H9 (cell line): ENCODE measurements around the gene MUS81. TPM values are rescaled to one million over a fixed set of nuclear protein-coding genes. Genes with fewer than 3 reads are reported as not detected.

ENCODE experiments used
- DNase-seq: peaks from one replicate; pipeline ENCODE4 v3.0.0-alpha.2; 2017
- H2AFZ ChIP-seq: one replicate; pipeline ENCODE4 v1.6.1; 2013; ENCODE audit warnings: mild to moderate bottlenecking, low read length, control low read depth, moderate library complexity
- H2AK5ac ChIP-seq: 2 replicates; pipeline ENCODE4 v1.6.1; 2013; ENCODE audit warnings: low read length, control low read depth, mixed read lengths; ENCODE audit not compliant: insufficient read length
- H2BK120ac ChIP-seq: one replicate; pipeline ENCODE4 v1.6.1; 2013; ENCODE audit warnings: low read depth, mild to moderate bottlenecking, low read length, control low read depth, inconsistent platforms; ENCODE audit not compliant: poor library complexity, severe bottlenecking
- H2BK12ac ChIP-seq: 2 replicates; pipeline ENCODE4 v1.6.1; 2013; ENCODE audit warnings: low read length, control low read depth, mixed read lengths, low read depth; ENCODE audit not compliant: insufficient read length
- H2BK15ac ChIP-seq: 2 replicates; pipeline ENCODE4 v1.6.1; 2013; ENCODE audit warnings: low read depth, low read length, control low read depth
- H2BK20ac ChIP-seq: one replicate; pipeline ENCODE4 v1.6.1; 2013; ENCODE audit warnings: low read depth, mild to moderate bottlenecking, low read length, control low read depth, inconsistent platforms; ENCODE audit not compliant: poor library complexity, severe bottlenecking
- H2BK5ac ChIP-seq: 2 replicates; pipeline ENCODE4 v1.6.1; 2013; ENCODE audit warnings: low read length, control low read depth, mixed read lengths; ENCODE audit not compliant: insufficient read length
- H3K14ac ChIP-seq: 2 replicates; pipeline ENCODE4 v1.6.1; 2013; ENCODE audit warnings: low read length, control low read depth; ENCODE audit not compliant: insufficient read depth
- H3K18ac ChIP-seq: 2 replicates; pipeline ENCODE4 v1.6.1; 2013; ENCODE audit warnings: low read depth, mild to moderate bottlenecking, mixed read lengths, low read length, control low read depth; ENCODE audit not compliant: insufficient read length
- H3K23ac ChIP-seq: 2 replicates; pipeline ENCODE4 v1.6.1; 2013; ENCODE audit warnings: low read length, control low read depth, mixed read lengths, low read depth; ENCODE audit not compliant: insufficient read length
- H3K23me2 ChIP-seq: 2 replicates; pipeline ENCODE4 v1.6.1; 2013; ENCODE audit warnings: low read depth, mild to moderate bottlenecking, mixed read lengths, low read length, control low read depth; ENCODE audit not compliant: insufficient read length, poor library complexity, severe bottlenecking
- H3K27ac ChIP-seq: 2 replicates; pipeline ENCODE4 v1.5.1; 2013; ENCODE audit warnings: low read length, control low read depth, mixed read lengths, low read depth; ENCODE audit not compliant: insufficient read length
- H3K27me3 ChIP-seq: 2 replicates; pipeline ENCODE4 v1.6.1; 2013; ENCODE audit warnings: low read length, control low read depth, inconsistent platforms; ENCODE audit not compliant: insufficient read depth
- H3K4ac ChIP-seq: 2 replicates; pipeline ENCODE4 v1.6.1; 2013; ENCODE audit warnings: low read depth, mild to moderate bottlenecking, control low read depth, inconsistent platforms, low read length, moderate library complexity
- H3K4me1 ChIP-seq: 2 replicates; pipeline ENCODE4 v1.6.1; 2013; ENCODE audit warnings: low read length, control low read depth, inconsistent platforms; ENCODE audit not compliant: insufficient read depth
- H3K4me2 ChIP-seq: 2 replicates; pipeline ENCODE4 v1.6.1; 2013; ENCODE audit warnings: low read length, control low read depth, mixed read lengths; ENCODE audit not compliant: insufficient read length, insufficient read depth
- H3K56ac ChIP-seq: 2 replicates; pipeline ENCODE4 v1.6.1; 2013; ENCODE audit warnings: low read depth, mild to moderate bottlenecking, mixed read lengths, low read length, control low read depth; ENCODE audit not compliant: insufficient read length
- H3K79me1 ChIP-seq: 2 replicates; pipeline ENCODE4 v1.6.1; 2013; ENCODE audit warnings: low read depth, mild to moderate bottlenecking, moderate library complexity, low read length, control low read depth, inconsistent platforms; ENCODE audit not compliant: insufficient read depth, poor library complexity, severe bottlenecking
- H3K79me2 ChIP-seq: 2 replicates; pipeline ENCODE4 v1.6.1; 2013; ENCODE audit warnings: low read length, control low read depth, inconsistent platforms; ENCODE audit not compliant: insufficient read depth
- H3K9ac ChIP-seq: 2 replicates; pipeline ENCODE4 v1.6.1; 2013; ENCODE audit warnings: low read length, control low read depth, mixed read lengths; ENCODE audit not compliant: insufficient read length; ENCODE audit errors: extremely low read depth
- H3K9me3 ChIP-seq: one replicate; pipeline ENCODE4 v1.6.1; 2013; ENCODE audit warnings: low read depth, low read length, inconsistent platforms; ENCODE audit not compliant: control insufficient read depth
- H3T11ph ChIP-seq: one replicate; pipeline ENCODE4 v1.6.1; 2013; ENCODE audit warnings: mild to moderate bottlenecking, low read length, control low read depth, inconsistent platforms
- H4K20me1 ChIP-seq: one replicate; pipeline ENCODE4 v1.6.1; 2013; ENCODE audit not compliant: control insufficient read depth, insufficient read length, insufficient read depth
- H4K5ac ChIP-seq: 2 replicates; pipeline ENCODE4 v1.6.1; 2013; ENCODE audit warnings: low read depth, mild to moderate bottlenecking, mixed read lengths, low read length, control low read depth; ENCODE audit not compliant: insufficient read length
- H4K8ac ChIP-seq: replicated peaks from 2 replicates; pipeline ENCODE4 v1.6.1; 2013; ENCODE audit warnings: low read length, control low read depth, mixed read lengths, low read depth; ENCODE audit not compliant: insufficient read length
- H4K91ac ChIP-seq: 2 replicates; pipeline ENCODE4 v1.6.1; 2013; ENCODE audit warnings: low read depth, mild to moderate bottlenecking, moderate library complexity, mixed read lengths, low read length, control low read depth; ENCODE audit not compliant: insufficient read length
- H3K27ac Mint-ChIP-seq, 3 experiments: 2 replicates in 2 of 3; 3 replicates in 1 of 3; pipeline ENCODE4 v1.8.0; 2020 to 2021; ENCODE audit warnings: mixed read lengths in 3 of 3, mild to moderate bottlenecking in 1 of 3, moderate library complexity in 1 of 3
- H3K27me3 Mint-ChIP-seq: 2 replicates; pipeline ENCODE4 v1.8.0; 2021; ENCODE audit warnings: low read depth, mild to moderate bottlenecking, moderate library complexity, mixed read lengths
- H3K36me3 Mint-ChIP-seq, 3 experiments: 2 replicates in 2 of 3; 3 replicates in 1 of 3; pipeline ENCODE4 v1.8.0; 2020 to 2021; ENCODE audit warnings: low read depth in 3 of 3, mixed read lengths in 3 of 3; ENCODE audit not compliant: insufficient read depth in 1 of 3
- H3K4me1 Mint-ChIP-seq, 2 experiments: 2 replicates each; pipeline ENCODE4 v1.8.0; 2020; ENCODE audit warnings: mixed read lengths in 2 of 2
- H3K4me3 Mint-ChIP-seq, 2 experiments: 2 replicates in 1 of 2; 3 replicates in 1 of 2; pipeline ENCODE4 v1.8.0; 2020 to 2021; ENCODE audit warnings: mild to moderate bottlenecking in 2 of 2, mixed read lengths in 2 of 2, moderate library complexity in 1 of 2
- H3K9me3 Mint-ChIP-seq, 2 experiments: 2 replicates in 1 of 2; 3 replicates in 1 of 2; pipeline ENCODE4 v1.8.0; 2020; ENCODE audit warnings: mild to moderate bottlenecking in 2 of 2, mixed read lengths in 2 of 2, moderate library complexity in 1 of 2
- CTCF ChIP-seq: fragments of 200-600 bp; sonication (generic); conservative IDR thresholded peaks from 3 replicates; pipeline ENCODE4 v1.8.0; 2021; ENCODE audit warnings: antibody characterized with exemption, mild to moderate bottlenecking
- WGBS: extraction: QIAGEN DNeasy Blood & Tissue Kit; methylation state at CpG from one replicate; pipeline ENCODE4 v1.1.7; 2013; ENCODE audit warnings: missing lambda C conversion rate, low lambda C conversion rate, mixed read lengths; ENCODE audit not compliant: insufficient read length; ENCODE audit errors: extremely low coverage; 5-methylcytosine and 5-hydroxymethylcytosine counted together
- total RNA-seq: library from RNA; stranded (reverse); gene quantifications from 2 replicates; pipeline ENCODE4 v1.2.1, GENCODE V29; 2021

The MUS81 gene
- total RNA-seq, 1 experiment from 2014 or later, result 49.2 TPM

GRCh38 chr11:65816696-65817095, 43.5 kb upstream of the MUS81 start:
- no peak overlapping the region for H2BK20ac ChIP-seq
- no peak overlapping the region for H4K8ac ChIP-seq
- TF ChIP-seq CTCF, result no peak
- no peak overlapping the region for H2BK5ac ChIP-seq
- no peak overlapping the region for H3K27ac ChIP-seq
- no peak overlapping the region for H4K5ac ChIP-seq
- H2AFZ ChIP-seq, result no peak overlapping the region
- no peaks in the 10 kb centered on the region for H3K79me2 ChIP-seq
- no peak overlapping the region for H3K4me2 ChIP-seq
- no peak overlapping the region for H3K56ac ChIP-seq
- H3K9me3 ChIP-seq, result no peaks in the 10 kb centered on the region
- no peak overlapping the region for H3K9ac ChIP-seq
- H4K91ac ChIP-seq, result no peak overlapping the region
- H2AK5ac ChIP-seq, result no peak overlapping the region
- no peak overlapping the region for H3K18ac ChIP-seq
- no peak for DNase-seq
- no peak overlapping the region for H2BK12ac ChIP-seq
- Mint-ChIP-seq H3K27ac (no peak overlapping the region), H3K4me1 (peaks cover 0 to 8% of the 10 kb centered on the region in 2 experiments; a peak in 1 of 4 replicates), H3K27me3 (peaks cover 33% of the 10 kb centered on the region), H3K36me3 (no peaks in the 10 kb centered on the region; a peak in 1 of 7 replicates), H3K9me3 (no peaks in the 10 kb centered on the region), H3K4me3 (peak overlapping the region; percentile 55 to 84; a peak in 1 of 5 replicates)
- WGBS, result no CpG with 5 or more reads among the region's 3 CpGs
- H3K23me2 ChIP-seq, result peaks cover 3% of the 10 kb centered on the region
- no peak overlapping the region for H3K4ac ChIP-seq
- no peak overlapping the region for H3K14ac ChIP-seq
- no peaks in the 10 kb centered on the region for H4K20me1 ChIP-seq
- H2BK120ac ChIP-seq, result no peak overlapping the region
- H2BK15ac ChIP-seq, result no peak overlapping the region
- no peaks in the 10 kb centered on the region for H3K79me1 ChIP-seq
- H3K27me3 ChIP-seq, result no peaks in the 10 kb centered on the region
- H3K23ac ChIP-seq, result no peak overlapping the region
- H3K4me1 ChIP-seq, result no peaks in the 10 kb centered on the region
- H3T11ph ChIP-seq, result no peak overlapping the region
